HG03432 (cell line): Measurements from ENCODE around the gene AOPEP.

Experiments used
- ATAC-seq: cut with Tn5 transposase; IDR thresholded peaks from one replicate; pipeline ENCODE4 v1.9.1; 2021; ENCODE audit warnings: mild to moderate bottlenecking, moderate library complexity; ENCODE audit not compliant: unreplicated experiment

AOPEP gene

DNA sequence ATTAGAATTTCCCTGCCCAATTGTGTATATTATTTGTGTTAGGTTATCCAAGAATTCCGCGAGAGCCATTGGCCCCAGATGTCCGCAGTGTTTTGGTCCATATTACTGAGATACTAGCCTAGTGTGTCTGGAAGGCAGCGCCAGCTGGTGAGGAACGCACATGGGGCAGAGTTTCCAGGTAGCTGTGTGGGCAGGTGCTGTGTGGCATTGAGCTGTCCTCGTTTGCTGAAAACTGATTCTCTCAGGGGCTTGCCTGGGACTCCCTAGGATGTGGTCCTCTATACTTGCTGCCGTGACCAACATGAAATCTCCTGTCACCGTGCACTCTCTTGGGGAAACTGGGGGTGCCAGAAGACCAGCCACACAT is 302.3 kb downstream of the AOPEP start:
- no peak for ATAC-seq

- ATAC-seq: no peak
Measured at GRCh38 chr9:95029288-95029687, 302.8 kb downstream of the AOPEP start.

- ATAC-seq: no peak
Measured at GRCh38 chr9:95029720-95030119, 303.2 kb downstream of the AOPEP start.

DNA sequence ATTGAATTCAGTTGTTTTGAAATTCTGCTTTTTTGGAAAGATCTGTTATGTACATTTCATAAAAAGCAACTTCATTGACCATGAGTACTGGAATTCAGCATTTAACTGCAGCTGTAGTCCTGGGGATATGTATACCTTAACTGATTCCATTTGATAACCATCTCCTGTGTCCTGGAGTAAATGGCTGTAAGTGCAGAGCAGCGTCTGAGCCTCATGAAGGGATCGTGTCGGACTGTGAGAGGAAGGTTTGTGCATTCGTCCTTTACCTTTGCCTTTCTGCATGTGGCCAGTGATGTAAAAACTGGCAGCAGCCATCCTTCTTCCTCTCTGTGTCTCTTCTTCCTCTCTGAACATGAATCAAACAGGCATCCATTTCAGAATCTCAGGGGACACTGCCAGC is 303.8 kb downstream of the AOPEP start:
- no peak for ATAC-seq

DNA sequence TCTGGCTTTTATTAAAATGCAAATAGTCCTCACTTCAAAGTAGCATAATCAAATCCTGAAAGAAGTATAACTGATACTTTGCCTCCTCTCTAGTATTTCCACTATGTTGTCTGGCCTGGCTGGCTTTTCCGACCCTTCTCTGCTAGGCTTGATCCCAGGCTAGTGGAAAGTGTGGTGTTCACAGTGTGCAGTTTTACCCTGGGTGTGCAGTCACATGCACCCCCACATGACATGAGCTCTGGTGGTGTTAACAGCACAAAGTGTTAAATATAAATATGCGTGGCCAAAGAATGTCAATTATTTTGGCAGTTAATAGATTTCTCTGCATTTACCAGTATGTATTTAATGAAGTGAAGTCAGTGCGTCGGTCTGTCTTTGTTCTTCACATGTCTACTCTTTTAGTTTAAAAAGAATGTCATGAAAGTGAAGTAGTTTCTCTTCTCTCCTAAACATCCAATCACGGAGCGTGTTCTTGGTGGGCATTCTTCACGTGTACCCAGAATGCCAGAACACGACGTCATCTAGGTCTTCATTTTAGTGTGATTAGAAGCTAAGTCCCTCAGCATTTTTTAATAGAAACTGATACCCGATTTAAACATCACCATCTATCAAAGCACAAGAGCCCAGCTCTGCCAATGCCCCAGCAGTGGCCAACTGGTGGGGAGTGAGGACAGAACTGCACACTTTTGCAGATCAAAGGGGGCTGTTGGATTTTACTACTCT is 304.6 kb downstream of the AOPEP start:
- ATAC-seq: no peak

DNA sequence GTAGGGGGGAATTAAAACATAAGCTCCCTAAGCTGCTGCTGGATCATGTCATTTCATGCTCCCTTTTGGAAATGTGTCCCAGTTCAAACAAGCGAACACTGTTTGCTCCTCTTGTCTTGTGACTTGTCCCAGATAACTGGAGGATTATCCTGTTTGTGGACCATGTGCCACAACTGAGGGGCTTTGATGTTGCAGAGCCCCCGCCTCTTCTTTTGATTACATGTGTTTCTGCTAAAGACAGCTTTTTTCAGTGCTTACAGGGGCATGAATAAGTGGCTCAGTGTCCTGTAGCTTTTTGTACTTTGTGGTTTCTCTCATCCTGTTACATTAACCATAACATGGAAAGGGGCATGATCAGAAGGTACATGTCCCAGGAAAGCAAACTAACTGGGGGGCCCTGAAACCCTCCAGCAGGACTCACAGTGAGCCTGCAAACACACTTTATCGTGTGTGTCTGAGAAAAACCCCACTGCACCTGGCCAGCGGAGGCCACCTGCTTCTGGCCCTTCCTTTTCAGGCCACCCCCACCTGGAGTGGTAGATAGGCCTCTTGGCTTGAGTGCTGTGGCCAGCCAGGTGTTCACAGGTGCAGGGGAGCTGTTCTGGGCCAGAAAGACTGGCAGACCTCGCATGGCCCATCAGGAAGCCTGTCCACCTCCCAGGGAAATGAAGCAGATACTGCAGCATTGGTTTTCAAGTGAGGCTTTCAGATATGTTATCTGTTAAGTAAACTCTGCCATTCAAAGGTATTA is 305.4 kb downstream of the AOPEP start:
- ATAC-seq: no peak

DNA sequence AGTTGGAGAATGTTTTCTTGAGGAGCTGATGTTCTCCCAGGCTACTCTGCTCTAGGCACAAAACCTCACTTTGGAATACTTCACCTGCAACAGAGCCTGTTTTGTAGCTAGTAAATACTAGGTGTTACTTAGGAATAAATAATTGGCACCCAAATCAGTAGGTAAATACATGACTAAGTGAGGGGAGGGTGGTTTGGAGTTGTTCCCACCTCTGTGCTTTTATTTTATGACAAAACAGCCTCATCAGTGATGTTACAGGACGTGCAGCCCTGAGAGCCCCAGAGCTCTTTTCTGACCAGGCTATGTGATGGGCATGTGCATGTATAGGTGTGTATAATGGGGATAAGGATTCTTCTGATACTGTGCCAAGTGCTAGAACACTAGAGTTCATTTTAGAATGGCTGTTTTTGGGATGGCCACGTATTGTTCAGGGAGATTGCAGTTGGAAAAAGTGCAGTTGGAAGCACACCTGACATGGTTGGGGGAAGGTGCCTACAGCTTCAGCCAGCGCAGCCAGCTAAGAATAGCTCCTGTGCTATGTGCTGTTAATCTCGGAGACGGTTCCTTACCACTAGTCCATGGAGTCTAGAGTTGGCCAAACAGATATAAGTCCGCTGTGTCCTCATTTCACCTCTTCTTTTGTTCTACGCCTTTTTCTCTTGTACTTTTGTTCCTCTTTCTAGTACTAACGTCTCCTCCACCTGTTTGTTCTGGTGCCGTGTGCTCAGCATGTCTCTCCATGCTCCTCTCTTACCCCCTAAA is 306.3 kb downstream of the AOPEP start:
- no peak for ATAC-seq

GRCh38 chr9:95035846-95036245 is 309.3 kb downstream of the AOPEP start:
- ATAC-seq: no peak

- no peak for ATAC-seq
Measured at GRCh38 chr9:95036676-95037075, 310.2 kb downstream of the AOPEP start.

GRCh38 chr9:95037789-95038521 is 311.5 kb downstream of the AOPEP start:
- no peak for ATAC-seq

DNA sequence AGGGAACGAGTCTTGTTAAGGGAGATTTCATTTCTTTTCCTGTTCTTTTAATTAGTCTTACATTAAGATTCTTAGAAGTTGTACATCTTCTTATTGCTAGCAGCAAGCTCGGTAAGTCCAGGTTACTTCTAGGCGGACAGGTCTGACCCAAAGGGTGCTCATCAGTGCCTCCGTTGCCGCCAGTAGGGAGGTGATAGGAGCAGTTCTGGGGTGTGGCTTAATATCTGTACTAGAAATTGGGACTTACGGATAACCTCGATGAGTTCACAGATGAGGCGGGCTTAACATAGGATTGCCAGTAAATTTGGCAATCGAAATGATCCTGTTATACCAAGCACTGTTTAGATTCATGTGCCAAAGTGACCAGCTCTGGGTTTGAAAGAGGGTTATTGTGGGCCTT is 312.2 kb downstream of the AOPEP start:
- ATAC-seq: no peak

- no peak for ATAC-seq
Measured at GRCh38 chr9:95040106-95040505, 313.6 kb downstream of the AOPEP start.

- no peak for ATAC-seq
Measured at GRCh38 chr9:95043826-95044225, 317.3 kb downstream of the AOPEP start.

DNA sequence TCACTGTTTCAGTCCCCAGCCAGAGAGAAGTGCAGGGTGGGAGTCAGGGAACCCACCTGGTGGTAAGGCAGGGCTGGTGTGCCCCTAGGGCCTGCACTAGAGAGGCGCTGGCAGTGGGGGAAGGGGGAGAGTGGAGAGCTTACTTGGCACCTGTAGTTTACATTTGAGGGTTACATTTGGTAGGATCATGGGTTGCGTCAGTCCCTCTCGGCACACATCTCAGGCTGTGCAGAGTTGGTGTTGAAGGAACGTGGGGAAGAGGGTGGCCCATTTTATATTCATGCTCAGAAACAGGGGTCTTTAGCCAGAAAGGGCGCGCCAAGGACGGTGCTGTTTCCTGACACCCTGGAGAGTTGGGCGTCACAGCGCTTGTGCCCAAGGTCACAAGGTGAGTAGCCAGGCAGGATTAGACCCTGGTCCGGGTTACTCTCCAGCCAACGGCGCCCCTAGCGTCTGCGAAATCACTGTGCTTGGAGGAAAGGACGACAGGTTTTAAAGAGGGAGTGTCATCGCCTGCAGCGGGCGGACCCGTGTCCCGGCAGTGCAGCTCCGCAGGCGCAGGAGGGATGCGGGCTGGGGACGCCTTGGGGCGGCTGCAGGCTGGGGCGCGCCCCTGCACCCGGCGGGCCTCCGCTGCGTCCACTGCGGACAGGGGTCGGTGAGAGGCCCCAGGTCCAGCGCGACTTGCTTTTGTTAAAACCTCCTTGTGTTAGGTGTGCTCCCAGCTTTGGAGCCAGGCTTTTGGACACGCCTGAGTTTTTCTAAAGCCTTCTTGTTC is 318.4 kb downstream of the AOPEP start:
- ATAC-seq: no peak

DNA sequence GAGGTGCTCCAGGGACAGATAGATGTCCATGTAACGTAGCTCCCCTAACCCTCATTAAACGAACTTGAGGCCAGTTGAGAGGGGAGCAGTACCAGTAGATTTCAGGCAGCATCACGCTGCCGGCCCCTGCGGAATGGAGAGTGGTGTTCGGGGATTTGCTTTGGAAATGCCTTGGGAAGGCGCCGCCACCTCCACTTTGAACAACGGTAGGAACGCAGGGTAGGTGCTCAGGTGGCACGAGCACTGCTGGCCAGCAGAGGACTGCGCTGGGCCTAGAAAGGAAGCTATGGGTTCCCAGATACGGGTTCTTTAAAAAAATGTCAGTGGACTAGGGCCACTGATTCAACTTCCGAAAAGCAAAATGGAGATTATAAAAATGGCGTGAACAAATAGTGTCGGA is 319.3 kb downstream of the AOPEP start:
- ATAC-seq: no peak

DNA sequence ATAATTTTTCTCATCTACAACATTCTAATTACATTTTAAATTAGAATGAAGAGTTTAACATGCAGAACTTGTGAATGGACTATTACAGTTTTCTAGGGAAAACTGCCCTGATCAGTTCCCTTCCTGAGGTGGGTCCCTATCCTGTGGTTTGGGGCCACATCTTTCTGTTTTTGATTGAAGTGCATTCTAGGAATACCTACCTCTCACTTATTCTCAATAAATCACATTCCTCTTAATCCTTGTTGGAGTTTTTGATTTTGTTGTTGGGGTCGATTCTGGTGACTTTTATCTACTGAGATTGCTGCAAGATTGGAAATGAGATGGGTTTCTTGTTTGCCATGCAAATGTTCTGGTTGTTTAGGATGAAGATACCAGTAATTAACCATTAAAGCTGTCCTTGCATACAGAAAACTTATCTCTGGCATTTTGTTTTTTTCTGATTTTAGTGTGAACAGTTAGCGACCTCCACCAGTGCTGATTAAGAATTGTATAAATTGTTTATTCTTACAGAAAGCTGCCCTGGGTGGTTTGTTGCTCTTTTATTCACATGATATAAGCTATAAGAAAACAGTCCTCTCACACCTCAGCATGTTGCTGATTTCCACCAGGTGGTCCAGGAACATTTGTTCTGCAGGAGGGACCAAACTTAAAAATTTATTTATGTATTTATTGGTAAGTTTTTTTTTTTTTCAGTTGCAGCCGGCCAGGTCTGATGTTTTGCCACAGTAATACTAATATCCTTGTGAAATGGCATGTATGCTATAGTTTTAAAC is 321.1 kb downstream of the AOPEP start:
- ATAC-seq: no peak

DNA sequence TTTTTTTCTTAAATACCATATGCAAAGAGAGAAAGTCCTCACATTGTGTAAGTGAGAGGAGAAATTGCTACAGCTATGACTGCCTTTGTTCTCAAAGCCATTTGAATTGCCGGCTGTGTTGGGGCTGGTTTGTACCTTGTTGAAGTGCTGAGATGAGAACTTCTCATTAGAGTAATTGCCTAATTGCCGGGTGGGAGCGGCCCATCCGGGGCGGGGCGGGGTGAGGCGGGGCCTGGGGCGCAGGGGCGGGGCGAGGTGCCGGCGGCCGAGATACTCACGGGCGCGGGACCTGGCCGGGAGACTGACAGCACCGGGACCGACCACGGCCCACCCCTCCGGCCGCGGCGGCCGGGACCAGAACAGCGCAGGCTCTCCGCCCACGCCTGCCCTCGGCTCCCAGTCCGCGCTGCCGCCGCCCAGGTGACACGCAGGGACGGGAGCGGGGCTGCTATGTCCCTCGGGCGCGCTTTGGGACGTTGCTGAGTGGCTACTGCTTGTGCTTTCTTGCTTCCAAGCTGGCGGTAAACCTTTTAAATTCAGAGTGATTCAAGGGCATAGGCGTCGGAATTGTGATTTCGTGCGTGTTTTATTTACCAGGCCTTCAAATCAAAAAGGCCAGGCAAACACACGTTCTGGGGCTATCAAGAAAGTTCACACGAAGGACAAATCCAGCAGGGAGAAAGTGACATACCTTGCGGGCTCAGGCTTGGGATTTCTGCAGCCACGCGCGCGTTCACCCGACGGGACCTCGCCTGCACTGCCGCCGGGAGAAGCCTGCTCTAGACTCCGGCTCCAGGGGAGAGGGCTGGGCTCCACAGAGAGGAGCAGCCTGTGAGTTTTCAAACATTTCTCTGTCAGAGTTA is 322.0 kb downstream of the AOPEP start:
- ATAC-seq: peak; percentile 72

DNA sequence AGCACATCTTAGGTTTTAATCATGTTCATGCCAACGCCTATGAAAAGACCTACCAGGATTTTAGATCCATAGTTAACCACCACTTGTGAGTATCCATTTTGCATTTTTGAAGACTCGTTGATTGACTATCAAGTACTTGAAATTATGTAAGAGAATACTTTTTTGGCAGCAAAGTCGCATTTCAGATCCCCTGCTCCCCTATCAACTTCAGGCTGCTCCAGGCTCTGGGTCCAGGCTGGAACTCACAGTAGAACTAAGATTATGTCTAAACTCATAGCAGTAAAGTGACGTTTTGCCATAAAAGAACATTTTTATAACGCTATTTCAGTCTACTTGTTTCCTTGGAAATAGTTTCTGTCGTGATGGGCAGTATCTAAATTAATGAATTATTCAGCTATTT is 323.3 kb downstream of the AOPEP start:
- no peak for ATAC-seq
